NCI-H345 (cell line): ENCODE data around the gene HMG20A.
A peak's percentile ranks its signal among the peaks of the same experiment; 100 is the strongest.
"Not testable (repeated sequence)": the region's sequence is repeated elsewhere in the genome, so short reads cannot be mapped to it uniquely, and the experiment has no call there.

Source experiments
- DNase-seq: peaks from one replicate; lab custom pipeline; 2025; lab: John Stamatoyannopoulos, UW

The HMG20A gene

GRCh38 chr15:77409259-77410156, 11.2 kb upstream of the HMG20A start:
- DNase-seq, result no peak

GRCh38 chr15:77410157-77410500, 10.6 kb upstream of the HMG20A start:
- not testable (repeated sequence) for DNase-seq

DNA sequence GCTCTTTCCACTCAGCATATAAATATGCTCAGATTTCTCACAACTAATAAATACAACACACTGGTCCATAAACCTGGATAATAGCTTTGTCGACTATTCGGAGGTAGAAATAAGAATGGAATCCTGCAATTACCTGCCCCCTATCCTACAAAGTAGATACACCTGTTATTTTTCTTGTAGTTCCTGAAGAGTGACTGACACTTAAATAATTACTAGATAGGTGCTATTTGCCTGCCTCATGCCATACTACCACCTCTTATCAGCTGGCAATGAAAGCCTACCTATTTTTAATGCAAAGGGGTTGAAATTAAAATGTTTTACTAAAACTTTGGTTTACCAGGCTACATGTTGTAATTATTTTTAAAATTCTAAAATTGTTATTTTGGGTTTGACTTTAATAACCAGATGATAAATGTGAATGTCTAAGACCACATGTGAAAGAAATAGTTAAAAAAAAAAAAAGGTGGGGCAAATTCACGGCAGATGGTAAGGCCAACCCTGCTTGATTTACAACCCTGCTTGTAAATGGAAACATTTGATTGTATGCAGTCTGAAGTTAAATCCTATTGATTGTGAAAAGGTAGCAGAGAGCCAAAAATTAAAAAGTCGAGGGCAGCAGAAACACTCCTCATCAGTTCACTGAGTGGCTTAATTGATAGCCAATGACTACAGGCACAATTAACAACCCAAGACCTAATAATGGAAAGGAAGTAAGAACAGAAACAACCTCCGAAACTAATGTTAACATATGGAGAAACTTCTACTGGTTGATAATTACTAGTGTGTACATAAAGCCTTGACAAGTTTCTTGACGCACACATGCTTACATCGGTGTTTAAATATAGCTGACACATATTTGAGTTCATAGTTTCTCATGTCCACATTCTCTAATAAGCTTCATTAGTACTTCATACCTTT, 9.7 kb upstream of the HMG20A start:
- DNase-seq, result no peak

- no peak for DNase-seq
These were observed 9.1 kb upstream of the HMG20A start for GRCh38 chr15:77411619-77411976.

DNA sequence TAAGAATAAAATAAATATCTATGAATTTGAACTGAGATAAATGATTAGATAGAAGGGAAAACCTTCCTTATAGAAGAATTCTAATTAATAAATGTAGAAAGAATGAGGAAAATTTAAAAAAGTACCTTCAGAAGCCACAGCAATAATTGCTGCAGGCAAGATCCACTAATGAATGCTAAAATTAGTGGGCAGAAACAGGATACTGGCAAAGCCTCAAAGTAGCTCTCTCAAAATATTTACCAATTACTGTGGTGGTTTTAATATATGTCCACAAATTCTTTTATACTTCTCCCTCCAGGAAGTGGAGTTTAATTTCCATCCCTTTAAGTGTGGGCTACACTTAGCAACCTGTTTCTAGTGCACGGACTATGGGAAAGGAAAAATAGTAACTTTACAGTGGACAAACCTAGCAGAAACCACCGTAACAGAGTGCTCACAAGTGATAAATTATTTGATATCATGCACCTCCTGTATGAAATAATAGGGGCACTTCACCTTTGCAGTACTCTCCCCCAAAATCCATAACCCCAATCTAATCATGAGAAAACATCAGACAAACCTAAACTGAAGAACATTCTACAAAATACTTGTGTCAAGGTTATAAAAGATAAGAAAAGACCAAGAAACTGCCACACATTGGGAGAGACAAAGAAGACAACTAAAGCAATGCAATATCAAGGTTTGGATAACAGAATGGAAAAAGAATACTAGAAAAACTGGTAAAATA, 7.6 kb upstream of the HMG20A start:
- no peak for DNase-seq

- DNase-seq, result no peak
These were observed 6.9 kb upstream of the HMG20A start for GRCh38 chr15:77413699-77414349.

GRCh38 chr15:77414789-77415442, 5.8 kb upstream of the HMG20A start:
- DNase-seq, result no peak

DNA sequence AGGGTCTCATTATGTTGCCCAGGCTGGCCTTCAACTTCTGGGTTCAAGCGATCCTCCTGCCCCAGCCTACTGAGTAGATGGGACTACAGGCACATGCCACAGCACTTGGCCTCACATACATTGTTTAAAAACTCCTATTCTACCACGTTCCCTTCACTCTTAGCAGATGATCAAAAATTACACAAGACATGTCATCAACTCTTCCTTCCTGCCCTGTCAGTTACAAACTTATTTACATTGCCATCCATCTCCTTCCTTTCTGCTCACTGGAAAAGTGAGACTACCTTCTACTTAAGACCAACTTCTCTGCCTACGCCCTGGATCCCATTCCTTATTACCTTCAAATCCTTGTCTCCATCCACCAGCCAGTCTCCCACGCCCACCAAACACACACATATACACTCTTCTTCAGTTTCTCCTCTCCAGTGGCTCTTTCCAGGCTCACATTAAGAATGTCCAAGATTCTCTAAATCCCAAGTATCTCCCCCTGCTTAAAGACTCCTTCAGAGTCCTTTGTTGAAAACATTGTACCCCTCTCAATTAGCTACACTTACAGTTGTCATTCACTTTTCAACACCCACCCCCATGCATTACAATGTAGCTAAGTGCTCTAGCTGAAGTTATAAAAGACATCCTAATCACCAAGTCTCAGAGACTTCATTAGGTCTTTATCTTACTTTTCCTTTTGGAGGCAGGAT, 5.1 kb upstream of the HMG20A start:
- no peak for DNase-seq

DNA sequence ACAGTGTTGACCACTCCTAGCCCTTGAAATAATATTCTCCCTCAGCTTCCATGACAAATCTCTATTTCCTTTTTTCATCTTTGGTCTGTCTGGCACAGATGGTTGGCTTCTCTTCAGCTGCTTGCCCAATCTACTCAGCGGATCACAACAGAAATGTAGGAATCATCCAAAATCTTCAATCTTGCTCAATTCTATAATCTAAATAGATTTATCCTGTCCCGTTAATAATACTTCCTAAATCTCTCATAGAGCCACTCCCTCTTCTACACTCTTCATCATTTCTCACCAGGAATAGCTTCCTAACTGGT, 4.6 kb upstream of the HMG20A start:
- no peak for DNase-seq

DNA sequence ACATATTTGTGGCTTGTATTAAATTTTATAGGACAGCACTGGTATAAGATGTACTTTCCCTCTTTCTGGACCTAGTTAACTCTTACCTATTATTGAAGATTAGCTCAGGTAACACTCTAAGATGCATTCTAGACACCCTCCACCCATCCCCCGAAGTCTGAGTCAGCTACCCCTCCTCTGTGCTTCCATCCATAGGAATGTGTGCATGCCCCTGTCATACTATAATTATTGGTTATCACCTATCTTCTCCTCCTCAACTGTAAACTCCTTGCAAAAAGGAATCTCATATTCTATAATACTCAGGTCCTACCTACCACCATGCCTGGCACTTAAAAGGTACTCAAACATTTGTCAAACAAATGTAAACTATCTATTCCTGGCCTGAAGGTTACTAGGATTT, 3.7 kb upstream of the HMG20A start:
- DNase-seq, result no peak

DNA sequence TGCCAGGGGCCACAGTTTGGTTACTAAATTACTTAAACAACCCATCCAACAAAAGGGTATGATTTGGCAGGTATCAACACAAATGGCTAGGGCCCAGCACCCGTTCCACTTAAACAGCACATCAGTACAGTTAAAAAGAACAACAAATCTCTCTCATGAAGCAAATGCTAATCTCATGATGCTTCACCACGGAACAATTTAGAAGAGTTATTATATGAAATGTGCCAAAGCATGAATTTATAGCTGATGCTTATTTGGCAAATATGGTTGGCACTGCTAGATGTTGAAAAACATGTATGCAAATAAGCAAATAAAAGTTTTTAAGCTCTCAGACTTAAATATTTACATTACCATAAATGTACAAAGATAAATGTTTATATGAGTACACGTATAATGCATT, 3.1 kb upstream of the HMG20A start:
- no peak for DNase-seq

DNA sequence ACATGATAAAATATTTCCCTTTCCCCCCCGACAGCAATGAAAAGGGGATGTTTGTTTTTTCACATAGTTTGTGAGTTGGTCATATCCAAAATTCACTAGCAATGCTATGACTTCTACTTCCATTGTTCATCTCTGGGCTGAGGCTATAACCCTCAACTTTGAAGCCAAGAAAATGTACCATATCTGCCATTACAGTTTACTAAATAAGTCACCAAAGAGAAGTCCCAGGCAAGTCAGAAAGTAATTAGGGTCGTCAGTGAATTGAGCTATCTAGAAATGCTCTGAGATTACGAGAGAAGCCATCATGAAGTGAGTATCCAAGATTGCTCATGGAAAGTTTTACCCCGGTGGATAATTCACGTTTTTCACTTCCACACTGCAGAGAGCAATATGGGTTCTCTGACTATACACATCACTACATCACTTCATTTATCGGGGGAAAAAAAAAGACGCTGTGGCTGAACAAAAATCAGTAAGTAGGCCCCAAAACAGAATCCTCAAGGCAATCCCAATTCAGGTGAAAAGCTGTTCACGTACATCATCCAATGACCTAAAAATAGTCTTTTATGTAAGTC, 2.2 kb upstream of the HMG20A start:
- DNase-seq, result no peak

GRCh38 chr15:77418966-77419835, 1.5 kb upstream of the HMG20A start:
- peak; percentile 8 for DNase-seq

DNA sequence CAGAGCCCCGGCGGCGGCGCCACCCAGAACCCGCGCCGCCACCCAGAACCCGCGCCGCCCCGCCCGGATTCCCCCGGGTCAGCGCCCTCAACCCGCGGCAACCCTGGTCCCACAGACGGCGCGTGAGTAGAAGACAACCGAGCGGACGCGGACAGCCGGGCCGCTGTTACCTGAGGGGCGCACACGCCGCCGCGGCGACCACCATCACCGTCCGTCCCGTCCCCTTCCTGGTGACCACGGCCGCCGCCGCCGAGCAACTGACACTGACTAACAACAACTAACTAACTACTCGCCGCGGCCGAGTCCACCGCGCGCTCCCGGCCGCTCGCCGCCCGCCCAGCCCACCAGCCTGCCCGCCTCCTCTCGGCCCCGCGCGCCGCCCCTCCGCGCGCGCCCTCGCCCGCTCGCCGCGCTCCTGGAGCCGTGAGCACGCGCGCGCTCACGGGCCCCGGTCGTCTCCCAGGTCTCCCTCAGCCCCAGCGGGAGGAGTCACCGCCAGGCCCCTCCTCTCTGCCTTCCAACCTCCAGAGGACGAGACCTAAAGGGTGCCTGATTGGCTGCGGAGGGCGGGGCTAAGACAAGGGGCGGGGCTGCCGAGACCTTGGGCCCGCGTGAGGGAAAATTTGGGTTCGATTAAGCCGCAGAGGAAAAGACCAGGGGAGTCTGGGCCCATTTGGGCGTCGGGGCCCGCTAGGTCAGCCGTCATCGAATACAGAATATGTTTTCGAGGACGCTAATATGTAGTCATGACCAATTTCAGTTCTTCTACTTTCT, 665 bp upstream of the HMG20A start, which contains the start of gene PEAK1:
PEAK1 (minus strand) TSS at position 269 of the 774 bp plus-strand sequence. CDS start 238,178 bp downstream, outside the sequence.
- peak; percentile 97 for DNase-seq

DNA sequence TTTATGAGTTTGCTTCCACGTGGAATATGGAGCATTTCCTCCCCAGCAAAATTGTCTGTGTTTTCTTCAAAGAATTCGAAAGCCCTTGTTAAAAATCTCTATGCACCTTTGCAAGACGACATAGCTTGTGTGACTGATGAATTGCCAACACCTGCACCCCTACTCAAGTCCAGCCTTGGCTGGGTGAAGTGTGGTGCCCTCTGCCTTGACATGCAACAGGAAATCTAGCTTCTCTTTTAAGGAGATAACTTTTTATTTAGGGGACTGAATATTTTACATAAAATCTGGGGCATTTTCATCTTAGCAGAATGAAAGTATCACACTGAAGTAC, 647 bp downstream of the HMG20A start:
- DNase-seq, result no peak

DNA sequence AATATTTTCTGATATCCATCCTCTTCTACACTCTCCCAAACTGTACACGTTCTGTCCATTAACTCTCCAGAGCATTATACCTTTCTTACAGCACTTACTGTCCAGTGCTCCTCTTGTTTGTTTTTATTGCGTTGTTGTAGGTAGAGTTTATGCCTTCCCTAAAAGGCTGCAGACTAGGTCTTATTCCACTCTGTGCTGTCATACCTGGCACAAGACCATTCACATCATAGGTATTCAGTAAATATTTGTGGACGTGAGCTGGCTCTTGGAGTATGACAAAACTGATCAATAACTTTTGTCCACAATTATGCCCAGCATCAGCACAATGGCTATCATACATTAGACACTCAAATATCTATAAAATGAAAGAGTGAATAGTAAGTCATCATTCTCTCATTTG, 4.4 kb downstream of the HMG20A start:
- no peak for DNase-seq

GRCh38 chr15:77426377-77426776, 5.7 kb downstream of the HMG20A start:
- DNase-seq, result no peak

DNA sequence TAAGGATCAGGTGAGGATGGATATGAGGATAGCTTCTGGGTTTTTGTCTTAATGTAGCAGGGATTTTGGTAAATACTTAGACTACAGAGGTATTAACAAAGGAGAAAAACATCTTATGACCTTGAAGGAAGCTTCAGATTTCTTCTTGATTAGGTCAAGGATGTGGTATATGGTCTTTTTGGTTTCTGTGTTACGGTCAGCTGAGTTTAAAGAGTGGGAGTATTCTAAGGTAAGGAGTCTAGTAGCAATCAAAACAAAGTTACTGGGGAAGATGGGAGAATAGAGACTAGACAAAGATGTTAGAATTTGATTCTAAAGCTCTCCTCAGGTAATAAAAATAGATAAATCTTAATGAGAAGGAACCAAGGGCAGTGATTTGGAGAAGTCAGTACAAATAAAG, 6.2 kb downstream of the HMG20A start:
- no peak for DNase-seq

DNA sequence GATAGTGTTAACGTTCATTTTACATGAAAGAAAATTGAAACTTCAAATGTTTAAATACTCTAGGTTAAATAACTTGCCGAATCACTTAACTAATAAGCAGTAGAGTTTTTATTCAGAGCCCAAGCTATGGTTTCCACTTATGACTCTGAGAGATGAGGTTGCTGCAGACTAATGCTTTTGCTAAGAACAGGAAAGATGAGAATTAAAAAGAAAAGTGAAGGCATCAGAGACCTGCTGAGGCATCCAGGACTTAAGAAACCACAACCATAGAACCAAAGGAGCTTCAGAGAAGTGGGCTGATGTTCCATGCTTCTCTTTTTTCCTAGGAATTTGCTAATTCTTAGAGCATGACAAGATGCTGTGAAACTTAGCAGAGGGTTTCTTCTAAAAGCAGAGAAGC, 9.5 kb downstream of the HMG20A start:
- no peak for DNase-seq
